Measurements from ENCODE around the gene NCKAP5.
"Not testable (repeated sequence)": the region's sequence is repeated elsewhere in the genome, so short reads cannot be mapped to it uniquely, and the experiment has no call there.

NCKAP5 gene

DNA sequence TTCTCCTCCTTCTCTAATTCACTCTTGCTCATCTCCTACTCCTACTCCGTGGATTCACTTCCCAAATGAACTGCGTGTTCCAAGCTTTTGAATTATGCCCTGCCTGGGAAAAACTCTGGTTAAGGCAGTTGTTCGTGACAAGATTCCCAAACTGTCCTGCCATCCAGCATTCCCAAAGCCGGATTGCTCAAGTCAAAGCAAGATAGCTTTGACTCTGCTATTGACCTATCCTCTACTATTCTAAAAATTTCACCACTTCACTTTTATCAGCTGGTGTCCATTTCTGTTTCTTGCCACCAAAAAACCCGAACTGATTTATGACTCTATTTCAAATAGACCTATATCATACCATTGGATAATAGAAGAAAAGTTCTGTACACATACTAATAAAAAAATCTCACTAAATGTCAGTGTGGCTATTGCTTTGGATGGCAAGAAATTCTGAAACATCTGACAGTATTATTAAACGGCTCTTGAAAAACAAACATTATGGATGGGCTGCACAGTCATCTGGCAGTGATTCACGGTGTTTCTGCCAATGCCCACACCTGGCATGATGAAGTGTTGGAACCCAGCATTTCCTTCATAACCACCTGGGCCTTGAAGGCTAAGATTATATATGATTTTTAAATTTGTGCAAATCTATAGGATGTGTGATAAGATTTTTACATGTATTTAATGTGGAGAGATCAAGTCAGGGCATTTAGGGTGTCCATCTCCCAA, 87.4 kb downstream of the NCKAP5 start:
- CTCF ChIA-PET, result no interaction called here
- POLR2A ChIA-PET, result no interaction called here
- TF ChIP-seq, protein P1, sequence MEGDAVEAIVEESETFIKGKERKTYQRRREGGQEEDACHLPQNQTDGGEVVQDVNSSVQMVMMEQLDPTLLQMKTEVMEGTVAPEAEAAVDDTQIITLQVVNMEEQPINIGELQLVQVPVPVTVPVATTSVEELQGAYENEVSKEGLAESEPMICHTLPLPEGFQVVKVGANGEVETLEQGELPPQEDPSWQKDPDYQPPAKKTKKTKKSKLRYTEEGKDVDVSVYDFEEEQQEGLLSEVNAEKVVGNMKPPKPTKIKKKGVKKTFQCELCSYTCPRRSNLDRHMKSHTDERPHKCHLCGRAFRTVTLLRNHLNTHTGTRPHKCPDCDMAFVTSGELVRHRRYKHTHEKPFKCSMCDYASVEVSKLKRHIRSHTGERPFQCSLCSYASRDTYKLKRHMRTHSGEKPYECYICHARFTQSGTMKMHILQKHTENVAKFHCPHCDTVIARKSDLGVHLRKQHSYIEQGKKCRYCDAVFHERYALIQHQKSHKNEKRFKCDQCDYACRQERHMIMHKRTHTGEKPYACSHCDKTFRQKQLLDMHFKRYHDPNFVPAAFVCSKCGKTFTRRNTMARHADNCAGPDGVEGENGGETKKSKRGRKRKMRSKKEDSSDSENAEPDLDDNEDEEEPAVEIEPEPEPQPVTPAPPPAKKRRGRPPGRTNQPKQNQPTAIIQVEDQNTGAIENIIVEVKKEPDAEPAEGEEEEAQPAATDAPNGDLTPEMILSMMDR (IDR thresholded peaks at IDR 0.05; ENCODE audit: insufficient read depth, low read length, missing control alignments), result no peak
- DNase-seq (ENCODE audit: low read depth, low spot score), result no peak
- no peak overlapping the region for H3K4me3 ChIP-seq (ENCODE audit: low read depth, low read length)

DNA sequence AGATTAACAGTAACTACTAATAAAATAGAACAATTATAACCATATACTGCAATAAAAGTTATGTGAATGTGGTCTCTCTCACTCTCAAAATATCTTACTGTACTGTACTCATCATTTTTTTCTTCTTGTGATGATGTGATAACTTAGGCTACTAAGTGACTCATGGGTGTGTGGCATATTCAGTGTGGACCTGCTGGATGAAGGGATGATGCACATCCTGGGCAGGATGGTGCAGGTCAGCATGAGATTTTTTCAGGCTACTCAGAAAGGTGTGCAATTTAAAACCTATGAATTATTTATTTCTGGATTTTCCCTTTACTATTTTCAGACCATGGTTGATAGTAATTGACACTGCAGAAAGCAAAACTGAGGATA, 90.7 kb downstream of the NCKAP5 start:
- TF ChIP-seq, protein P1 (IDR thresholded peaks at IDR 0.05; ENCODE audit: insufficient read depth, low read length, missing control alignments), result no peak
- CTCF ChIA-PET, result no interaction called here
- H3K4me3 ChIP-seq (ENCODE audit: low read depth, low read length), result no peak overlapping the region
- no peak for DNase-seq (ENCODE audit: low read depth, low spot score)
- POLR2A ChIA-PET, result no interaction called here

DNA sequence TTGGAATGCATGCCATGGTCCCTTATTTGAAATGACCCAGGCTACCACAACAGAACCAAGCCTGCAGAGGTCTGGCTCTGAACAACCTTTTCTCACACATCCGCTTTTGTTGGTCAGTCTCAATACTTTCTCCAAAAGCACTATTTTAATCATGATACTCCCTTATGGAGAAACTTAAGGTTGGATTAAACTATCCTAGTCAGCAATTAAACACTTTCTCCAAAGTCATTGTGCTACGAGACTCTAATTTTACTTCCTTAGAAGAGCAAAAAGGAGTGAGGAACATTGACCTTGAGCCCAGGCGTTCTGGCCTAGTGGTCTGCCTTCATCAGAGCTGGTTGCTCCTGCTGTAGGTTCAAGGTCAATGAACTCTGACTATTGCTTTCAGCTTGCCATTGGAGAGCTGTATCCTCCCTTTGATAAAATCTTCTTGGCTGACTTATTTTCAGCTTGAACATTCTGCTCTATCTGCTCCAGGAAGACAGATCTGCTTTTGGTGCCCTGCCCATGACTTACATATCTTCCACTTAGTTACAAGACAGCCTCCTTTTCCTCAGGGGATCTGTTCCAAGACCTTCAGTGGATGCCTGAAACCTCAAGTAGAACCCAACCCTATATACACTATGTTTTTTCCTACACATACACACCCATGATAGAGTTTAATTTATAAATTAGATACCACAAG, 91.2 kb downstream of the NCKAP5 start:
- TF ChIP-seq, protein P1 (IDR thresholded peaks at IDR 0.05; ENCODE audit: insufficient read depth, low read length, missing control alignments), result no peak
- ChIA-PET CTCF (no interaction called here), POLR2A (no interaction called here)
- H3K4me3 ChIP-seq (ENCODE audit: low read depth, low read length), result no peak overlapping the region
- no peak for DNase-seq (ENCODE audit: low read depth, low spot score)

- no peak for DNase-seq (ENCODE audit: low read depth, low spot score)
- POLR2A ChIA-PET, result no interaction called here
- CTCF ChIA-PET, result no interaction called here
- no peak overlapping the region for H3K4me3 ChIP-seq (ENCODE audit: low read depth, low read length)
- TF ChIP-seq, protein P1 (IDR thresholded peaks at IDR 0.05; ENCODE audit: insufficient read depth, low read length, missing control alignments), result no peak
Observed at GRCh38 chr2:133476286-133476685, 92.0 kb downstream of the NCKAP5 start.

DNA sequence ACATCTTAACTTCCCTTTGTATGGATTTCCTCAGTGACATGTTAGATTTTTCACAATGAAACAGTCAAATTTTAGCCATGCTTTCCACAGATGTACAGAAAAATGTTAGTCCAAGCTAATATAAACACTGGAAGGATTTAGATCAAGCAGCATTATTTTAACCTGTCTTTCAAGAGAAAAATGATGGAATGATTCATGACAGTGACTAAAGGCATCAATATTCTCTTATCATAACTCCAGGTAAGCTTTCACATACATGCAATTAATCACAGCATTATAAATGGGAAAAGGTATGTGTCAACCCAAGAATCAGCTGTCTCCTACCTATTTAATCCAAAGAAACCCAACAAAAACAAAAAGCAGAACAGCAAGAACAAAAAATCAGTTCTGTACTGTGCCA, 92.7 kb downstream of the NCKAP5 start:
- CTCF ChIA-PET, result no interaction called here
- no peak overlapping the region for H3K4me3 ChIP-seq (ENCODE audit: low read depth, low read length)
- TF ChIP-seq, protein P1 (IDR thresholded peaks at IDR 0.05; ENCODE audit: insufficient read depth, low read length, missing control alignments), result no peak
- no peak for DNase-seq (ENCODE audit: low read depth, low spot score)
- POLR2A ChIA-PET, result no interaction called here

DNA sequence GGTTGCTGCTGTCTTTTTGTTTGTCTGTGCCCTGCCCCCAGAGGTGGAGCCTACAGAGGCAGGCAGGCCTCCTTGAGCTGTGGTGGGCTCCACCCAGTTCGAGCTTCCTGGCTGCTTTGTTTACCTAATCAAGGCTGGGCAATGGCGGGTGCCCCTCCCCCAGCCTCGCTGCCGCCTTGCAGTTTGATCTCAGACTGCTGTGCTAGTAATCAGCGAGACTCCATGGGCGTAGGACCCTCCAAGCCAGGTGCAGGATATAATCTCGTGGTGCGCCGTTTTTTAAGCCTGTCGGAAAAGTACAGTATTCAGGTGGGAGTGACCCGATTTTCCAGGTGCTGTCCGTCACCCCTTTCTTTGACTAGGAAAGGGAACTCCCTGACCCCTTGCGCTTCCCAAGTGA, 97.8 kb downstream of the NCKAP5 start:
- H3K4me3 ChIP-seq (ENCODE audit: low read depth, low read length); DNase-seq (ENCODE audit: low read depth, low spot score); POLR2A ChIA-PET; CTCF ChIA-PET: not testable (repeated sequence)

DNA sequence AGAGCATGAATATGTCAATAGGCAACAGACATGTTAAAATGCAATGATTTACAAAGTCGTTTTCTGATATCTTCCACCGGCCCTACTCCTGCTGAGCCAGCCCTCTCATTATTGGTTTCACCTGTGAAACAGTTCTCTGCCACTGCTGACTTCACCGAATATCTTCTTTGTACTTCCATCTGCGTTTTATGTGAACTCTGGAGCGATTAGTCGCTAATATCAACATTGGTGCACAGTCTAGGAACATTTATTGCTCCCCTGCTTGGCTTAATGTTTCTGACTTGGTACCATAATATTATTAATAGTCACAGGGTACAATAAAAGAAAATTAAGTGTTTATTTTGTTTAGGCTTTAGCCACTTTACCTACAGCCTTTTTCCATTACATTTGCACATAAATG, 105.5 kb downstream of the NCKAP5 start:
- DNase-seq (ENCODE audit: low read depth, low spot score), result no peak
- CTCF ChIA-PET, result no interaction called here
- POLR2A ChIA-PET, result no interaction called here
- H3K4me3 ChIP-seq (ENCODE audit: low read depth, low read length), result no peak overlapping the region
- TF ChIP-seq, protein P1 (IDR thresholded peaks at IDR 0.05; ENCODE audit: insufficient read depth, low read length, missing control alignments), result no peak

Measured in AG04449 (cell line).